H1 (cell line): Measurements from ENCODE around the gene MPP2. TPM values are rescaled to one million over a fixed set of nuclear protein-coding genes. Genes with fewer than 3 reads are reported as not detected.

ENCODE experiments used
- CTCF ChIA-PET: fragments of 300-600 bp; sonication (Branson Sonifier 250); formaldehyde crosslinking; loops from one replicate; lab custom pipeline; 2021; ENCODE audit not compliant: partially characterized antibody; lab: Charles Lee
- POLR2A ChIA-PET: fragments of 300-600 bp; sonication (Branson Sonifier 250); formaldehyde crosslinking; loops from one replicate; lab custom pipeline; 2021; ENCODE audit warnings: inconsistent platforms; ENCODE audit not compliant: partially characterized antibody; lab: Charles Lee
- DNase-seq, 2 experiments: peaks; one replicate each; pipeline versions ENCODE4 v3.0.0 to v3.0.0-alpha.2; 2010 to 2022; ENCODE audit warnings: low spot score in 2 of 2, low read depth in 1 of 2, mixed read lengths in 1 of 2
- FAIRE-seq: peaks from 2 replicates; lab custom pipeline; 2011; peaks lifted over from hg19 to GRCh38; lab: Jason Lieb, UNC
- H2AFZ ChIP-seq: 2 replicates; pipeline ENCODE4 v1.8.1; 2012; ENCODE audit warnings: low read length, inconsistent platforms
- H2AK5ac ChIP-seq: 2 replicates; pipeline ENCODE4 v1.6.1; 2013; ENCODE audit warnings: low read depth, low read length
- H2BK120ac ChIP-seq: replicated peaks from 2 replicates; pipeline ENCODE3; 2013; ENCODE audit warnings: low read depth, low read length, inconsistent platforms
- H2BK12ac ChIP-seq: 2 replicates; pipeline ENCODE4 v1.6.1; 2013; ENCODE audit warnings: low read depth, low read length
- H2BK15ac ChIP-seq: 2 replicates; pipeline ENCODE4 v1.6.1; 2013; ENCODE audit warnings: low read length
- H2BK20ac ChIP-seq: 2 replicates; pipeline ENCODE4 v1.6.1; 2013; ENCODE audit warnings: low read length
- H2BK5ac ChIP-seq: 2 replicates; pipeline ENCODE4 v1.6.1; 2013; ENCODE audit warnings: low read depth, low read length
- H3K14ac ChIP-seq: 2 replicates; pipeline ENCODE4 v1.6.1; 2013; ENCODE audit warnings: inconsistent platforms; ENCODE audit not compliant: insufficient read length
- H3K18ac ChIP-seq: 2 replicates; pipeline ENCODE4 v1.6.1; 2013; ENCODE audit warnings: low read length; ENCODE audit errors: extremely low read depth
- H3K23ac ChIP-seq: 2 replicates; pipeline ENCODE4 v1.6.1; 2013; ENCODE audit warnings: inconsistent platforms; ENCODE audit not compliant: insufficient read length
- H3K23me2 ChIP-seq: 2 replicates; pipeline ENCODE4 v1.6.1; 2013; ENCODE audit warnings: low read depth, low read length
- H3K27ac ChIP-seq: 2 replicates; pipeline ENCODE4 v1.6.1; 2011; ENCODE audit warnings: low read depth, low read length, inconsistent platforms
- H3K27me3 ChIP-seq, 4 experiments: replicated peaks in 1 of 4; 1 replicate in 1 of 4; 2 replicates in 3 of 4; pipeline versions ENCODE4 v1.6.1 to v1.8.1; 2011 to 2013; ENCODE audit warnings: low read length in 3 of 4, mild to moderate bottlenecking in 3 of 4, inconsistent platforms in 2 of 4, mixed read lengths in 2 of 4, moderate library complexity in 1 of 4; ENCODE audit not compliant: control insufficient read depth in 3 of 4, insufficient read depth in 3 of 4; ENCODE audit errors: extremely low read depth in 1 of 4
- H3K36me3 ChIP-seq, 4 experiments: 2 replicates each; pipeline versions ENCODE4 v1.6.1 to v1.8.1; 2011 to 2013; ENCODE audit warnings: mild to moderate bottlenecking in 4 of 4, low read length in 3 of 4, moderate library complexity in 2 of 4, control low read depth in 1 of 4, inconsistent platforms in 1 of 4; ENCODE audit not compliant: insufficient read depth in 4 of 4, control insufficient read depth in 2 of 4
- H3K4ac ChIP-seq: replicated peaks from 2 replicates; pipeline ENCODE3; 2013; ENCODE audit warnings: low read length, low read depth, mixed read lengths, inconsistent platforms; ENCODE audit not compliant: insufficient read length
- H3K4me1 ChIP-seq, 4 experiments: replicated peaks in 1 of 4; 1 replicate in 1 of 4; 2 replicates in 3 of 4; pipeline versions ENCODE4 v1.6.1 to v1.8.1; 2011 to 2013; ENCODE audit warnings: low read length in 3 of 4, inconsistent platforms in 2 of 4, mixed read lengths in 1 of 4; ENCODE audit not compliant: insufficient read depth in 4 of 4, control insufficient read depth in 3 of 4
- H3K4me2 ChIP-seq, 2 experiments: 2 replicates each; pipeline versions ENCODE4 v1.6.1 to v1.8.1; 2011 to 2013; ENCODE audit warnings: low read depth in 2 of 2, low read length in 2 of 2, control low read depth in 1 of 2, inconsistent platforms in 1 of 2, mild to moderate bottlenecking in 1 of 2; ENCODE audit not compliant: insufficient read depth in 1 of 2
- H3K4me3 ChIP-seq, 4 experiments: fragments of 200-600, 300-600 bp in 1 of 4; sonication (generic), shearing (Covaris generic), sonication (Bioruptor Twin) in 1 of 4; 2 replicates each; pipeline versions ENCODE4 v1.5.1 to v1.8.1; 2011 to 2016; ENCODE audit warnings: low read length in 4 of 4, low read depth in 3 of 4, control low read depth in 2 of 4, inconsistent platforms in 2 of 4, mild to moderate bottlenecking in 2 of 4, mixed read lengths in 1 of 4, moderate library complexity in 1 of 4; ENCODE audit not compliant: insufficient read depth in 2 of 4; ENCODE audit errors: extremely low read depth in 1 of 4
- H3K56ac ChIP-seq: replicated peaks from 2 replicates; pipeline ENCODE3; 2013; ENCODE audit warnings: low read depth, mild to moderate bottlenecking, mixed read lengths, low read length, inconsistent platforms; ENCODE audit not compliant: insufficient read length
- H3K79me1 ChIP-seq: 2 replicates; pipeline ENCODE4 v1.6.1; 2013; ENCODE audit warnings: low read depth, low read length, control low read depth
- H3K79me2 ChIP-seq, 2 experiments: 2 replicates each; pipeline versions ENCODE4 v1.6.1 to v1.8.1; 2012 to 2013; ENCODE audit warnings: low read length in 2 of 2, mild to moderate bottlenecking in 2 of 2, inconsistent platforms in 1 of 2; ENCODE audit not compliant: insufficient read depth in 2 of 2, control insufficient read depth in 1 of 2
- H3K9ac ChIP-seq, 4 experiments: replicated peaks in 1 of 4; 1 replicate in 1 of 4; 2 replicates in 3 of 4; pipeline versions ENCODE4 v1.6.1 to v1.8.1; 2011 to 2013; ENCODE audit warnings: low read depth in 3 of 4, low read length in 3 of 4, control low read depth in 2 of 4, mild to moderate bottlenecking in 2 of 4, moderate library complexity in 2 of 4, inconsistent platforms in 1 of 4; ENCODE audit errors: extremely low read depth in 1 of 4
- H3K9me3 ChIP-seq, 2 experiments: 2 replicates each; pipeline versions ENCODE4 v1.6.1 to v1.8.1; 2012 to 2013; ENCODE audit warnings: mild to moderate bottlenecking in 2 of 2, moderate library complexity in 2 of 2, control low read depth in 1 of 2, inconsistent platforms in 1 of 2, low read depth in 1 of 2, low read length in 1 of 2, mixed read lengths in 1 of 2; ENCODE audit not compliant: insufficient read depth in 2 of 2
- H4K20me1 ChIP-seq, 2 experiments: replicated peaks in 1 of 2; 2 replicates each; pipeline versions ENCODE3 to v1.8.1; 2011 to 2013; ENCODE audit warnings: inconsistent platforms in 2 of 2, low read length in 2 of 2, mild to moderate bottlenecking in 1 of 2; ENCODE audit not compliant: insufficient read depth in 2 of 2, control insufficient read depth in 1 of 2
- H4K5ac ChIP-seq: 2 replicates; pipeline ENCODE4 v1.6.1; 2013; ENCODE audit warnings: low read length, low read depth, mixed read lengths, inconsistent platforms; ENCODE audit not compliant: insufficient read length
- H4K8ac ChIP-seq: 2 replicates; pipeline ENCODE4 v1.8.0; 2013; ENCODE audit warnings: mild to moderate bottlenecking, moderate library complexity, low read length, inconsistent platforms; ENCODE audit not compliant: insufficient read depth; ENCODE audit errors: extremely low read depth
- H4K91ac ChIP-seq: replicated peaks from 2 replicates; pipeline ENCODE3; 2013; ENCODE audit warnings: low read length, mixed read lengths, inconsistent platforms; ENCODE audit not compliant: insufficient read length
- EP300 ChIP-seq, 2 experiments: IDR thresholded peaks; 1 replicate in 1 of 2; 2 replicates in 1 of 2; pipeline ENCODE4 v1.6.1; 2011 to 2012; ENCODE audit warnings: low read depth in 2 of 2, low read length in 2 of 2, mild to moderate bottlenecking in 2 of 2, borderline replicate concordance in 1 of 2, inconsistent platforms in 1 of 2, moderate library complexity in 1 of 2
- EZH2 ChIP-seq: fragments of 200-600 bp; sonication (generic); IDR thresholded peaks from 2 replicates; pipeline ENCODE4 v1.7.1; 2012; ENCODE audit warnings: low read depth, mild to moderate bottlenecking, moderate library complexity, low read length, inconsistent platforms; ENCODE audit not compliant: severe bottlenecking
- SP2 ChIP-seq: IDR thresholded peaks from 2 replicates; pipeline ENCODE4 v1.6.1; 2012; ENCODE audit warnings: mild to moderate bottlenecking, low read length, inconsistent platforms
- WGBS, 2 experiments: shearing (Covaris generic) in 1 of 2; methylation state at CpG; one replicate each; pipeline versions ENCODE4 v1.1.6 to v1.1.7; 2013 to 2015; ENCODE audit warnings: low lambda C conversion rate in 2 of 2, mixed read lengths in 2 of 2, inconsistent platforms in 1 of 2, low coverage in 1 of 2, missing lambda C conversion rate in 1 of 2; ENCODE audit not compliant: insufficient replicate concordance in 2 of 2, insufficient coverage in 1 of 2, insufficient read length in 1 of 2; ENCODE audit errors: extremely low coverage in 1 of 2, missing lambda C conversion rate in 1 of 2; 5-methylcytosine and 5-hydroxymethylcytosine counted together
- polyA plus RNA-seq, 7 experiments: library from polyadenylated mRNA; depleted of rRNA in 3 of 7; stranded (reverse) in 5 of 7; unstranded in 2 of 7; fragments of >200 nt in 5 of 7; fragments of 200-250 nt in 2 of 7; gene quantifications; 1 replicate in 5 of 7; 2 replicates in 1 of 7; 4 replicates in 1 of 7; pipeline versions ENCODE4 v1.2.1 to v1.2.3, GENCODE V29; 2011 to 2013; ENCODE audit warnings: missing spikeins in 2 of 7, mixed read lengths in 2 of 7
- total RNA-seq: library from RNA; stranded (reverse); fragmentation: NEBNext Ultra II Directional; extraction: Animal tissue kit (Norgen Biotek cat#: 25700); gene quantifications from 2 replicates; pipeline ENCODE4 v1.2.1, GENCODE V29; 2021
- TF ChIP-seq, protein P1 (sequence below): IDR thresholded peaks from 2 replicates; pipeline ENCODE4 v1.6.1; 2011; ENCODE audit warnings: low read length, improper control_type of control experiment

MPP2 gene
- total and polyA plus RNA-seq, 2 of the 8 experiments (the other 6 are each of a cell fraction or from before 2014, with no cell fraction given) = 30.9 to 34.1 TPM

DNA sequence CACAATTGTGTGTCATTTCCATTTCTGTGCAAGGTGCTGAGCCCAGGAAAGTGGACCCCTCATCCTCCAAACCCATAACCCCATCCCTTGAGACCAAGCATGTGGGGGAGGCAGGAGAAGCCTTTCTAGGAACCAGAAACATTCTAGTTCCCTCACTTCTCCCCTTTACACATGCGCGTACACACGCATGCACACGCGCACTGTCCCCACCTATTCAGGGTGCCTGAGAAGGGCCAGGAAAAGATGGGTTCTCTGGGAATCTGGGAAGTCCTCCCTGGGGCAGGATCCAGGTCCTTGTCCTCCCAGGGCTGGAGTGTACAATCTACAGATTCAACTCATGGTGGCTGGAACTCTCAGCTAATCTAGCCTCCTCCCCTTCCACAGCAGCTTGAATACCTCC is 32.5 kb upstream of the MPP2 start:
- Histone ChIP-seq H2BK120ac (no peak overlapping the region), H2AFZ (no peak overlapping the region)
- TF ChIP-seq SP2 (no peak), EZH2 (no peak), EP300 (IDR thresholded peaks at IDR 0.05; ENCODE audit: borderline replicate concordance in 1 of 2, low read depth in 2 of 2, low read length in 2 of 2) (no peak)
- TF ChIP-seq, protein P1, sequence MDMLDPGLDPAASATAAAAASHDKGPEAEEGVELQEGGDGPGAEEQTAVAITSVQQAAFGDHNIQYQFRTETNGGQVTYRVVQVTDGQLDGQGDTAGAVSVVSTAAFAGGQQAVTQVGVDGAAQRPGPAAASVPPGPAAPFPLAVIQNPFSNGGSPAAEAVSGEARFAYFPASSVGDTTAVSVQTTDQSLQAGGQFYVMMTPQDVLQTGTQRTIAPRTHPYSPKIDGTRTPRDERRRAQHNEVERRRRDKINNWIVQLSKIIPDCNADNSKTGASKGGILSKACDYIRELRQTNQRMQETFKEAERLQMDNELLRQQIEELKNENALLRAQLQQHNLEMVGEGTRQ = no peak
- TF ChIP-seq, all 59 proteins: peak for 0
- no peak overlapping the region; the same call in 1 of the 2 replicates for H2BK15ac ChIP-seq
- peaks cover 1 to 31% (median 21%) of the 10 kb centered on the region in 4 experiments for H3K27me3 ChIP-seq
- H3K18ac ChIP-seq = no peak overlapping the region
- H2BK12ac ChIP-seq = peak overlapping the region; percentile 80; the same call in 1 of the 2 replicates
- no peaks in the 10 kb centered on the region for H3K79me1 ChIP-seq
- H3K14ac ChIP-seq = no peak overlapping the region
- no peak overlapping the region for H3K4me2 ChIP-seq
- FAIRE-seq (no peak), DNase-seq (no peak)
- no peak overlapping the region for H4K8ac ChIP-seq
- H3K23ac ChIP-seq = no peak overlapping the region
- no peak overlapping the region for H4K5ac ChIP-seq
- peaks cover 0 to 15% (median 8%) of the 10 kb centered on the region in 4 experiments; a peak in 6 of 7 replicates for H3K4me1 ChIP-seq
- ChIA-PET POLR2A (interaction anchor here (1.3 kb wide), 2 partner anchors 43 to 68 kb away, joined by 3 read pairs; no protein-coding TSS in a partner anchor), CTCF (interaction anchor here (0.7 to 13.3 kb wide), 13 partner anchors 9 to 68 kb away, joined by 4 to 416 read pairs (median 9); partner anchors contain the start of genes MPP2 and NAGS)
- H3K27ac ChIP-seq = no peak overlapping the region
- H2BK5ac ChIP-seq = no peak overlapping the region
- H2BK20ac ChIP-seq = no peak overlapping the region
- H3K23me2 ChIP-seq = no peaks in the 10 kb centered on the region; the same call in 1 of the 2 replicates
- no peak overlapping the region for H3K9ac ChIP-seq
- H3K4ac ChIP-seq = no peak overlapping the region
- H3K4me3 ChIP-seq = no peak overlapping the region
- H4K20me1 ChIP-seq = no peaks in the 10 kb centered on the region
- H3K79me2 ChIP-seq = no peaks in the 10 kb centered on the region
- 90% methylated on average over 5 of the region's 5 CpGs; no CpG with 5 or more reads in 1 of the 2 experiments for WGBS, 2 experiments
- 0 out of 2 replicates have a peak overlapping the region, but pooled peaks have one; percentile 41 for H2AK5ac ChIP-seq
- H3K9me3 ChIP-seq = no peaks in the 10 kb centered on the region
- no peak overlapping the region for H3K56ac ChIP-seq
- H3K36me3 ChIP-seq = no peaks in the 10 kb centered on the region
- H4K91ac ChIP-seq = no peak overlapping the region
